MM.1S (cell line): ENCODE results near the gene APLP2.

Experiments
- CTCF ChIP-seq: fragments of 300-600 bp; sonication (generic); IDR thresholded peaks from 2 replicates; pipeline ENCODE4 v1.5.1; 2016; ENCODE audit warnings: antibody characterized with exemption, low read length, mixed read lengths
- EZH2 ChIP-seq: fragments of 300-600 bp; sonication (generic); optimal IDR thresholded peaks from 2 replicates; pipeline ENCODE3; 2017; ENCODE audit warnings: low read depth, mild to moderate bottlenecking, antibody characterized with exemption, low read length, mixed read lengths
- EZH2phosphoT487 ChIP-seq: fragments of 300-600 bp; sonication (generic); IDR thresholded peaks from 2 replicates; pipeline ENCODE4 v1.6.1; 2018; ENCODE audit warnings: antibody characterized with exemption, low read length

- TF ChIP-seq CTCF (no peak), EZH2phosphoT487 (no peak), EZH2 (no peak)
Observed at GRCh38 chr11:130145311-130145812, 75.7 kb downstream of the APLP2 start.
